Measurements from ENCODE around the gene PPP1R9A.

DNA sequence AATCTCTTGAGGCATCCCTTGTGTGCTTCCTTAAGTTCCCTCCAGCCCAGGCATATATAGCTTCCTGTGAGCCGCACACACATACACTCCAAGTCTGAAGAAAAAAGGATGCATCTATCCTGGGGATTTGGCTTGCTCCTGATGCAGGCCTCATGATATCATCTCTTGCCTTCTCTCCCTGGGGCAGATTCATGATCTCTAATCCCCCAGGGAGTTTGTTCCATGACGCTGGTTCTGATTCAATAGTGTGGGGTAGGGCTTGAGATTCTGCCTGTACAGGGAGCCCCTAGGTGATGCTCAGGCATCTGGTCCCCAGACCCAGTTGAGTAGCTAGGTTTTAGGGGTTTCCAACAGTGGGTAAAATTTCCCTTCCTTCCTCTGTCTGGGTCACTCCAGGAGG lies 415.5 kb downstream of the PPP1R9A start:
- TF ChIP-seq GATA2 (IDR thresholded peaks at IDR 0.05; ENCODE audit: low read depth, low read length): no peak
- no peak for TF ChIP-seq GATA3 (IDR thresholded peaks at IDR 0.05; ENCODE audit: low read depth, low read length)

Measured in SH-SY5Y (cell line).